ENCODE results near the gene HTRA2.

HTRA2 gene

DNA sequence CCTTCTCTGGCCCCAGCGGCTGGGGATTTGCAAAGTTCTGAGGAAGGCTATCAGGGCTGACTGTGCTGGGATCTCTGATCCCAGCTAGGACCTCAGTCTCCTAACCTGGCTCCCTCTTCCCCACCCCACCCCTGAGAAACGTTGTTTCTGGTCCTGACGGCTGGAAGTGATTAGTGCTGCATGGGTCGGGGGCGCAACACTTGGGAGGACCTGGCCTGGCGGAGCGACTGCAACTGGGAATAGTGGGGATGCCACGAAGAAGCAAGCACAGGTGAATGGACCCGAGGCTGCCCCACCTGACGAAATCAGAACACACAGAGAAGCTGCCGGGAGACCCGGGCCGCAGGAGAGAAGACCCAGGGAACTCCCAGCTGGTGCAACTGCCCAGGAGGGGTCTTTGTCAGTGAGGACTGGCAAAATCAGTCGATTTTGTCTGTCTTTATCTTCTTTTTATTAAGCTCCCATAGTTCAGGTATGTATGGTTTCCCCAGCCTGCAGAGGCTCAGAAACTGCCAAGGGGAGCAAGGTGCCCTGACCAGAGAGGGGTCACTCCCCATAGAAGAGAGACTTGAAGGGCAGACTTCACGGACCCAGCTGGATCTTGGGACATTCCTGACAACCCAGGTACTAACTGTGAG lies 29.7 kb upstream of the HTRA2 start:
- DNase-seq = no peak

DNA sequence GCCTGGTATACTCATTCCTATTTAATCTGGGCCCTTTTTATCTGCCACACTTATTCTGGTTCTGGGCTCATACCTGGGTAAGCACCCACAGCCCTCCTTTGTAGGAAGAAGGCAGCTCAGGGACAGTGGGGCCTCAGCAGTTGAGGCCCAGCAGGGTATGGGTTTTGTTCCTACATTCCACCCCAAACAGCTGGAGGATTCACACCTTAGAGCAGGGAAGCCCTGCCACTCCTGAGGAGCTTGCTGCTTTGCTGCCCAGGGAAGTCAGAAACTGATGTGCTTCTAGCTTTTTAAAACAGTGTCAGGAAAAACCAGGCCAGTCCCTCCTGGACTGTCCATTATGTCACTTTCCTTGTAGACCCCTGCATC lies 29.2 kb upstream of the HTRA2 start:
- DNase-seq = no peak

DNA sequence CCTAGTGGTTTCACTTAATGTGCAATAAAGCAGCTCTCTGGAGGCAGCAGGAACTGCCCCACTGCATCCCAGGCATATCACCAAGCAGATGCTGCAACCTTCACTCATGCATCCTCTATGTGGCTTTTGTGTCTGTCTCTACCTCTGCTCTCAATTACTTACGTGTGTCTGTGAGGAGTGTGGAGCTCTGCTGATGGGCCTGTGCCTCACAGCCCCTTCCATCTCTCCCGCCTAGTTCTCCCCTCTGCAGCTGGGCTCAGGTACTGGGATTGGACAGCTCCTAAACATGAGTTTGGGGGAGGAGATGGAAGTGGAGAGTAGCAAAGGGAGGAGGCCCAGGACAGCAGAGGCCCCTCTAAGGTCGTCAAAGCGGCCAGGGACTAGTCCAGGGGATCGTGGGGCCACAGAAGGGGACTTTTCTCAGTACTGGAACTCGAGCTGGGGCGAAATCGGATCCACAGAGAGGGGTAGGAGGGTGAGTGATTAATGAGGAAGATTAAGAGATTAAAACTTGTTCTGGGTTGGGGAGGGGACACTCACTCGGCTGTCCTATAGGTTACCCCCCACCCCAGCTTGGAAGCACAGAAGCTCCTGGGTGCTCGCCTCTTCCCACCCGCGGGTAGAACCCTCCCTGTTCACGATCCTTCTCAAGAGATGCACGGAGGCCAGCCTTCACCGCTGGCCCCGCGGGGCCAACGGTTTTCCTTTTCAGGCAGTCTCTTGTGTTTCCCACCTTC lies 28.2 kb upstream of the HTRA2 start:
- no peak for DNase-seq

DNA sequence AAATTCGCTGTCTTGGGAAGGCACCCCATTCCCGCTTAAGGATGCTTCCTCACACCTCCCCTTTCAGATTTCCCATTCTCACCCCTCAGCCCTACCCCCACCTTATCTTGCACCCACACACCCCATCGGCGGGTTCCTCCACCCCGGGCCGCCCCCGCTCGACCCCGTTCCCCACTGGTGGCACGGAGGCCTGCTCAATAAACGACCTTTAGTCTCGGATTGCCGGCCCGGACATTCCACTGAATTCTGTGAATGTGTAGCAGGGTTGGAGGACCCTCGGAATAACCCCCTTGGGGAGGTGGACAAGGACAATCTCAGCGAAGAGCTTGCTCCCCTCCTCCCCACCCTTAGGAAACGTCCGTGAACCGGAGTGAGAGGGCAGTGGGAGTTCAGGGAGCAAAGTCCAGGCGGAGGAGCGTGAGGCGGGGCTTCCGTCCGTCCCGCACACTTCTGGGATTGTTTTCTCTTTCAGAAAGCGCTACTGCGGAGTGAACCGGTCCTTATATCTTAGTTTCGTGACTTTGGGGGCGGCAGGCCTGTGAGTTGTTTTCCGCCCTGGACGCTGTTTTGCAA lies 27.5 kb upstream of the HTRA2 start:
- no peak for DNase-seq

DNA sequence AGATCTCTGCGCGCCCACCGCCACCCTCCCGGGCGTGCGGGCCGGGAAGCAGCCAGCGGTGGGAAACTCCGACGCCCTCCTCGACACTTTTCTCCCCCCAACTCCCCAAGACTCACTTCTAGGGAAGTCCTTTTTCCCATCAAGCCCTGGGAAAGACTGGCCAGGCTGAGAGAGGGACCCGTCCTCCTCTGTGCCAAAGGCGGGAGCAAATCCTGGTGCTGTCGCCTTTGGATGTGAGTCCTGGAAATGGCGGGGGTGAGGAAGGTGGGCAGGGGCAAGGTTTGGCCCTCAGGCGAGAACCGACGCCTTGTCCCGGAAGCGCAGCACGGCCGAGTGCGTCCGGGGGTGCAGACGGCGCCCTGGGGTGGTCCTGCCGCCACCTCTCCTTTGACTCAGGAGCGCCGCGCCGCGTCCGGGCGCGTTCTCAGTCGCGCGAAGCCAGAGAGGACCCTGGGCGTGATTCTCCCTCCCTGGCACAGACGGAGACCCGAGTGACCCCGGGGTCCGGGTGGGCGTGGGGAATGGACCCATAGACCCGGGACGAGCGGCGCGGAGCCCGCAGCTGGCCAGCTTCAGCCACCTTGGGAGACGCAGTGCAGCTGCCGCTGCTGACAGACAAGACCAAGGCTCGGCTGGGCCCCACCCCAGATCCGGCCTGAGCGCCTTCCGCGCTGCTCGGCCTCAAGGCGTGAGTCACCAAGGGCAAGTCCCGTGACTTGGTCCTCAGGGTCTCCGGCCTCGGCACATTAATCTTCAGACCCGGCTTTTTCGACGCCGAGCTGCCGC lies 26.8 kb upstream of the HTRA2 start:
- DNase-seq = peak in 3 of 51 donors; percentile 1 to 18 (median 3)

DNA sequence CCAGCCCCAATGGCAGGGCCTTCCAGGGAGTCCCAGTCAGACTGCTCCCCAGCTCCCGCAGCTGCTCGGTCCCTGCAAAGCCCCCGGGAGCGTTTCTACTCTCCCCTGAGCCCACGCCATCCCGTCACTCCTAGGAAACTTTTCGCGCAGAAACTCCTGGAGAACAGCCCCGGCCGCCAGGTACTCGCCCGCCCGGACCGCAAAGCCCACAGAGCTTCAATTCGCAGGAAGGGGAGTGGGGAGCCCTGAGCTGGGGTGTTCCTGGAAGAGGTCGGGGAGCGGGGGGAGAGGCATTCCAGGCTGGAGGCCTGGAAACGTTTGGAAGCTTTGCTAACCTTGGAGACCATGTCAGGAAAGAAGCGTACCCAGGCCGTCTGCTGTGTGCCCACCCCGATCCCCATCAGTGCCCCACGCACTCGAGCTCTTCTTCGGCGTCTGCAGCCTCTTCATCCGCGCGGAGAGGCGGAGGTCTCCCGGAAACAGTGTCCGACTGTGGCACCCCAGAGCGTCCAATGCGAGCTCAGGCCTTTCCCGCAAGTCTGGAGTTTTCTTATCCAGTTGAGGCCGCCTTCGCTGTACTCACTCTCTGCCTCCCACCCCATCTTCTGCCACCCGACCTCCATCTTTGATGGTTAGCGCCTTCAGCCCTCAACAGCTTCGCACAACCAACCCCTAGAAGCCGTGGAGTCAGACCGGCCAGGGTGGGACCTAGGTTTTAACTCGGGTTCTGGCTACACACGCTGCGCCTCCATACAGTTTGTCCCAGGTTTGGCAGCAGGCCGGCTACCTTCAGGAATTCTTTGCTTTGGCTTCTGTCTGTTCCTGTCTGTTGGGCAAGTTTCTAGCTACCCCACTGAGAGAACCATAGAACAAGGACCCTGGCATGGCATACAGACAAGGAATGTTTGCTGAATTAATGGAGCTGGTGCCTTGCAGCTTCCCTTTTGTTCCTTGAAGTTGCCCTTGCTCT lies 25.9 kb upstream of the HTRA2 start:
- DNase-seq = no peak

DNA sequence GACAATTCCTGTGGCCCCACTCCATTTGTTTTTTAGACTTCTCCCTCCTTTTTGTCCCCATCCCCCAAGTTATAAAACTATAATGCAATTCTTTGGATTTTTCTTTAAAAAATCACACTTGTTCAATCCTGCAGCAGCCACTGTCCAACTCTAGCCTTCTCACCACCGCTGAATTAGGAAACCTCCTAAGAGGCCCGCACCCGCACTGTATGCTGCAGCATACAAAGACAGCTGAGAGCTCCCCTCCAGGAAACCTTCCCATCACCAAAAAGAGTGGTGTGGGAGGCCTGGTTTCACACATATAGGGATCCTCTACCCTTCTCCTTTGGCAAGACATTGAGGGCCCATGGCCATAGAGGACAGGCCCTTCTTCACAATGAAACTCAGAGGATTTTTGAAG lies 25.1 kb upstream of the HTRA2 start:
- DNase-seq = no peak

DNA sequence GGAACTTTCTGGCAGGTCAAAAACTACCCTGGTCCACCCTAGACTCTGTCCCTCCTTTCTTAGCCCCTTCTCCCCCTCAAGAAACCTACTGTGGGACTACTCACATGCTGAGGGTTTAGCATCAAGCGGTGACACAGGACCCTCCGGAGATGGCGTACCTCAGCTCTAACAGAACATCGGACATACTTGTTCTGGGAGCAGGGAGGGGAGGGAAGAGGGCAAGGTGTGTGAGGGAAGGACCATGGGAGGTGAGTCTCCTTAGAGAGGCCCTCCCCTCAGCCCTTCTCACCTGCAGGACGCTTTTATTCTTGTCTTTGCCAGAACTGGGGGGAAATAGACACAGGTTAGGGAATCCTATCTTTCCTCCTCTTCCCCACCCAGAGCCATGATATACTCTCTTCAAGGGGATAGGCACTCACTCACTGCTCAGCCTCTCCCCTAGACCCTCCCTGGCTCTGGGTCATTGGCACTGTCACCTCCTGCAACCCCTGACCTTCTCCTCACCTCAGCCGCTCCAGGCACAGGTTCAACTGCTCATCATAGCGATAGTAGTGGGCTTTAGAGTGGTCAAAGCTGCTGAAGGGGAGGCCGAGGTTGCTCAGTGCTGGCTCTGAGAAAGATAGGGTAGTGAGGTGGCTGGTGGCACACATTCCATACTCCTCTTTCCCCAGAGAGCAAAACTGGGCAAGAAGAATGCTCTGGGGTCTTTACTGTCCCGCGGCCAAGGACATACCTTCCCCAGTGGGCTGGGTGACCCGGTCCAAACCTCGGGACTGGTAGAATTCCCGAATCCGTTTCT lies 24.1 kb upstream of the HTRA2 start:
- no peak for DNase-seq

DNA sequence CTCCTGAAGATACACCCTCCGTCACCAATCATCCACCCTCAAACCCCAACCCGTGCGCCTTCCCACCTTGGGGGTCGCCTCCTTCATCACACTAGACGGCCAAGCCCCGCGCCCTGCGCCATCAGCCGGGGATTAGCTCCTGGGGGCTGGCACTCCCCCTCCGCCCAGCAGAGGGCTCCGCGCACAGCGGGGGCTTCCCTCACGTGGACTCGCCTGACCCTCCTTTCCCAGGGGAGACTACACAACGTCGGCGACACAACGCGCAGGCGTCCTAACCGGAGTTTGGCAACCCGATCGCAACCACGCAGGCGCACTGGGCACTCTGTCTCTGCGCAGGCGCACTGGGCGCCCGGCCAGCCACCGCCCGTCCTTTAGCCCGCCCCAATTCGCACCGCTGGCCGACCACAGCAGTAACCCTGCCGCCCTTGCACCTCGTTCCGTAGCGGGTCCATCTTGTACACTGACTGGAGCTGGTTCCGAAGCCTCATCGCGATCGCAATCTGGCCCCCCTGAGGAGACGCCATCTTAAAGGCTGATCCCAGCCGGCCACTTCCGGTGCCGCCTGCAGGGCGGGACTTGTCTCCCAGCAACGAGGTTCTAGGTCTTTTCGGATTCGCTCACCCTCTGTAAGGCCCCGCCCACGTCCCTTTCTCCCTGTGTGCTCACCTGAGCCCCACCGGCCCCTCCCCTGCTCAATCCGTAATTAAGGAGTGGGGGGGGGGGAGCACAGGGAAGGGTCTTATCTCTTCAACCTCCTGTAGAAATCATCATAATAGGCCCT lies 22.4 kb upstream of the HTRA2 start, which contains the start of gene PCGF1:
TSS of gene PCGF1 (minus strand) at position 551 of the 781 bp plus-strand sequence. CDS start at position 524, 27 bp downstream.
- peak; percentile 77 to 100 (median 95) for DNase-seq

DNA sequence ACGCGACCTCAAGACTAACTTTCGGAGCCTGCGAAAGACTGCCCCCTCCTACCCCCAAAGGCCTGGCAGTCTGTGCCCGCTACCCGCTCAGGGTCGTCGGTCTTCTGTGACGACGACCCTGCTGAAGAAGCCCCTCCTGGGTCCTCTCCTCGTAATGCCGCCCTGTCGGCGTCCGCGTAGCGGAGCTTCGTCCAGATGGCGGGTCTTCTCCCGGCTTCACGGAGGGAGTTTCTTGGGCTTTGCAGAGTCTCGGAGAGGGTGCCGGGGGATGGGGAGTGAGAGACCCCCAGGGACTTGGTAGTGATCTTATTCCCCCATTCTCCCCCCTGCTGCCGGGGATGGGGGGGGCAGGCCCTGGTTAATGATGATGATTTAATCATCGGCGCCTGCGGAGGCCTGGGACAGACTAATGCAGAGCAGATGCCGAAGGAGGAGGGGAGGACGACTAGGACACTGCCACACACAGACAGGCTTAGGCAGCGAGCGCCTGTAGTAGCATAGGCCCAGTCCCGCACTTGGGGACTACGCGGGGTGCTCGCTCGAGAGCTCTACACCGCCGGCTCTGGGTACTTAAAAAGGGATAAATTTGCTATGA lies 21.7 kb upstream of the HTRA2 start:
- DNase-seq = peak in 13 of 51 donors; percentile 10 to 55 (median 25)

DNA sequence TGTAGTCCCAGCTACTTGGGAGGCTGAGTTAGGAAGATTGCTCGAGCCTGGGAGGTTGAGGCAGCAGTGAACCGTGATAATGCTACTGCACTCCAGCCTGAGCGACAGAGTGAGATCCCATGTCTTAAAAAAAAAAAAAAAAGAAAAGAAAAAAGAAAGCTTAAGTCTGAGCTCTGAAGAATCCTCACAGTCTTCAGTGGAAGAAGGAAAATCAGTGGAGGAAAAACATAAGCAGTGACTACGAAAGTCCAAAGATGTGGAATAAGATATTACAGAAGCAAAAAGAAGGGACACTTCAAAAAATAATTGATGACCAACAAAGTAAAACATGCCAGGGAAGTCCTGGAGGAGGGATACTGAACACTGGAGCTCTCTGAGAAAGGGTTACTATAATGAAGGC lies 19.5 kb upstream of the HTRA2 start:
- DNase-seq = no peak

DNA sequence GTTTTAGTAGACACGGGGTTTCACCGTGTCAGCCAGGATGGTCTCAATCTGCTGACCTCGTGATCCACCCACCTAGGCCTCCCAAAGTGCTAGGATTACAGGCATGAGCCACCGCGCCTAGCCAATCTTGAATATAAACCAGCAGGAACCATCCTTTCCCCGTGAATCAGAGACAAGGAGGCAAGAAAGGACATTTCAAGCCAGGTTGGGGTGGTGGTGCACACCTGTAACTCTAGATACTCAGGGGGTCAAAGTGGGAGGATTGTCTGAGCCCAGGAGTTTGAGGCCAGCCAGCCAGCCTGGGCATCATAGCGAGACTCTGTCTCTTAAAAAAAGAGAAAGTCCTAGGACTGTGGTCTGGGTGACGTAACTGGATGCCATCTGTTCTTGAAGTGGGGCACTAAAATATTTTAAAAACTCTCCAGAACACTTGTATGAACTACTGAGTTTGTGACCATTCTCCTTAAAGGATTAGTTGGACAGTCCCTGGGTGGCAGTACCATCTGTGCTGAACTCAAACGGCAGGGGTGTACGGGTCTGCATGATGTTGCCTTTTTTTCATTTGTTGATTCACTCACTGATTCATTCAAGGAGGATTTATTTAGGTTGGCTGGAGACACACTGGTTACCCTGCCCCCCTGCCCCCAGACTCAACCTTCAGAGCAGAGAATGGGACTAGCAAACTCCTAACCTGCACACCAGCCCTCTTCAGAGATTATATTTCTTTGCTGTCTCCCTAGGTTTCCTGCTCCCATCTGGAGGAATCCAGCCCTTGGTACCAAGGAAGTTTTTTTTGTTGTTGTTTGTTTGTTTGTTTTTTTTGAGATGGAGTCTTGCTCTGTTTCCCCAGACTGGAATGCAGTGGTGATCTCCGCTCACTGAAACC lies 18.4 kb upstream of the HTRA2 start:
- DNase-seq = no peak

DNA sequence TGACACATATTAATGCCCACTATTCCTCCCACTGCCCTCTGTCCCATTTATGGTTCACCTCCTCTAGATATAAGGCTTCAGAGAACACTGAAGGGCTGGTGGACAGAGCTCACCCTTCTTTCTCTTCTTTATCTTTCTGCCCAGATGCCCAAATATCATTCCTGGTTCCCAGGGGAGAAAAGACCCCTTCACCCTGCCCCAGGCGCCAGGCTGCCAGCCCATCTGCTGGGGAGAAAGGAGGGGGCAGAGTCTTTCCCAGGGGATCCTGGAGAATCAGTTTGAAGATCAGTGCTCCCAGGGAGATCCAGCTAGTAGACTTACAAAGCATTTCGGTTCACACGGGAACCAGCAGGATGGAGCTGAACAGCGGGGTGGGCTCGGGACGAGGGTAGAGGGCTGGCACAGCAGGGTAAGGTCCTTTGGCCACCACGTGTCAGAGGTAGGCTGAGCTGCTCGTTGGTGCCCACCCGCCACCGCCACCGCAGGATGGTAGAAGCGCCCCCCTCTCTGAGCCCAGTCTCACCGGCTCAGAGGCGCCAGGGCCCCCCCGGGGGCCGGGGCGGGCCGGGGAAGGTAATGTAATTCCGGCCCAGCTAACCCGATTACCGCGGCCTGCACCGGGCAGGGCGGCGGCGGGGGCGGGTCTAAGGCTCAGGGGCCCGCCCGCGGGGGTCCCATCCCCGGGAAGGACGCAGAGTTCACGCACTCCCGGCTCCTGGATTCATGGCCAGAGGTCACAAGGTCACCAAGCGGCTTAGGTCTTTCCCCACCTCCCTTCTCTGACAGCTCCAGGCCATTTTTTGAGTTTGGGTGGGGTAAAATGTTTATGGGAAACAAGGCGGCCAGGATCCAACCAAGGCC lies 16.8 kb upstream of the HTRA2 start:
- DNase-seq = no peak

DNA sequence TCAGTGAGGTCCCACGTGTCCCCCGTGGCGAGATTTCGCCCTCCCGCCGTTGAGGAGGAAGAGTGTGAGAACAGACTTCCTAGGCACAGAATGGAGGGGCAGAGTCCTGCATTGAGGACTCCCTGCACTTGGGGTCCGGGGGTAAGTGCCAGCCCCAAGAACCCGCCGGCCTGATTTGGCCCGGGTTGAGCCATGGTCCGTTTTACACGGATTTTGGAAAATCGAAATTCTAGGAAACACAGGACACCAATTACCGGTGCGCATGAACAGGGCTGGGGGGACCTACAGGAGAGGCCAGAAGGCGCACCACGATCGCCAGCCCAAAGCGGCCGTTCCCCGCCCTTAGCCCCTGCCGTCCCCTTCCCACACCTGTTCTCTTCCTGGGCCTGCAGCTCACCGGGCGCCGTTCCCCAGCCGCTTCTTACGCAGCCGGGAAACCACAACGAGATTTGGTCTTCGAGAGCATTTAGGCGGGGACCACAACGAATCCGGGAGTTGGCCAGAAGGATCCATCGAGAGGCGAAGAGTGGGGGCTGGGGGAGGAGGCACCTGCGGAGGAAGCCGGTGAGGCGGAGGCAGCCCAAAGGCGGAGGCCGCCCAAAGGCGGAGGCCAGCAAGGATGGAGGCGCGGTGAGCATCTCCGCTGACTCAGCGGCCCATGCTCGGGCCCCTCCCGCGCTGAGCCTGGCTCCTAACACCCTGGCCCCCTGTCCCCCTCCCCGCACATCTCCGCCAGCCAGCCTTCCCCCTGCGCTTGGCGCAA lies 15.9 kb upstream of the HTRA2 start:
- no peak for DNase-seq

DNA sequence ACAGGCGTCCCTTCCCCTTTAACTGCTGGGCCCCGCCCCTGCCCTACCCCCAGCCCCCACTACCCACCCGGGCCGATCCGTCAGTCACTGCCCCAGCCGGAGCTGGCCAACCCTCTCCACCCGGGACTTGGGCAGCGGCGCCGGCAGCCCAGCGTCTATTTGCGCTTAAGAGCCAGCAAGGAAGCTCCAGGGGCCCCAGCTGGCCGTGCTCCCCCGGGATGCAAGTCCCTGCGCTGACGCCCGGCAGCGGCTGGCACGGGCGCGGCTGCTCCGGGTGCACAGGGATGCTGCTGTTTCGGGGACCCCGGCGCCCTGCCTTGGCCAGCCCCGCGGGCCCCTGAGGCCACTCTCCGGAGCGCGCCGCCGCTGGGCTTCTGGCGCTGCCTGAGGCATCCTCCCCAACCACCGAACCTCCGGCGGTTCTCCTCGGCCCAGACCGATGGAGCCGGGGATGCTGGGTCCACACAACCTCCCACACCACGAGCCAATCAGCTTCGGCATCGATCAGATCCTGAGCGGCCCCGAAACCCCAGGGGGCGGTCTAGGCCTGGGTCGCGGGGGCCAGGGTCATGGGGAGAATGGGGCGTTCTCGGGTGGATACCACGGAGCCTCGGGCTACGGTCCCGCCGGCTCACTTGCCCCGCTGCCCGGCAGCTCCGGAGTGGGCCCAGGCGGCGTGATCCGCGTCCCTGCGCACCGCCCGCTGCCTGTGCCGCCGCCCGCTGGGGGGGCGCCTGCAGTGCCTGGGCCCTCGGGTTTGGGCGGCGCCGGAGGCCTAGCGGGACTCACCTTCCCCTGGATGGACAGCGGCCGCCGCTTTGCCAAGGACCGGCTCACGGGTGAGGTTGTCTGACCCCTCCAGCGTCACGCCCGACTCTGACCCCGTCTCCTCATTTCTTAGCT lies 15.1 kb upstream of the HTRA2 start, which contains the start of gene TLX2:
TSS of gene TLX2 (plus strand) at position 83 of the 903 bp plus-strand sequence. CDS start at position 440, 357 bp downstream.
- DNase-seq = no peak

Measured in hypothalamus (tissue), 51 donors.